Measurements from ENCODE around the gene ANKRD55. TPM values are rescaled to one million over a fixed set of nuclear protein-coding genes. Genes with fewer than 3 reads are reported as not detected.
A peak's percentile ranks its signal among the peaks of the same experiment; 100 is the strongest.

ANKRD55 gene
- total RNA-seq, 1 donor from 2014 or later = 0.18 TPM

GRCh38 chr5:56278335-56278753 lies 45.2 kb upstream of the ANKRD55 start:
- no peak for TF ChIP-seq CTCF (IDR thresholded peaks at IDR 0.05; ENCODE audit: unreplicated experiment)
- Mint-ChIP-seq H3K9me3 (peaks cover 9% of the 10 kb centered on the region), H3K27ac (peak overlapping the region; percentile 80), H3K4me3 (no peak overlapping the region), H3K36me3 (no peaks in the 10 kb centered on the region), H3K4me1 (peaks cover 31% of the 10 kb centered on the region), H3K27me3 (ENCODE audit: low read depth) (no peaks in the 10 kb centered on the region)
- DNase-seq (ENCODE audit: low spot score in 2 of 2, unreplicated experiment in 2 of 2) = no peak

GRCh38 chr5:56277573-56277972 lies 44.4 kb upstream of the ANKRD55 start:
- H3K27me3 Mint-ChIP-seq (ENCODE audit: low read depth) = no peaks in the 10 kb centered on the region
- no peaks in the 10 kb centered on the region for H3K36me3 Mint-ChIP-seq
- peak overlapping the region; percentile 80 for H3K27ac Mint-ChIP-seq

GRCh38 chr5:56273376-56273955 lies 40.3 kb upstream of the ANKRD55 start:
- H3K27ac Mint-ChIP-seq = no peak overlapping the region
- no peak overlapping the region for H3K4me3 Mint-ChIP-seq
- H3K36me3 Mint-ChIP-seq = no peaks in the 10 kb centered on the region
- H3K9me3 Mint-ChIP-seq = peaks cover 9% of the 10 kb centered on the region
- peaks cover 36% of the 10 kb centered on the region for H3K4me1 Mint-ChIP-seq
- H3K27me3 Mint-ChIP-seq (ENCODE audit: low read depth) = no peaks in the 10 kb centered on the region
- DNase-seq (ENCODE audit: low spot score in 2 of 2, unreplicated experiment in 2 of 2) = no peak
- no peak for TF ChIP-seq CTCF (IDR thresholded peaks at IDR 0.05; ENCODE audit: unreplicated experiment)

More at GRCh38 chr5:56277573-56277972, 44.4 kb upstream of the ANKRD55 start:
- no peak for DNase-seq (ENCODE audit: low spot score in 2 of 2, unreplicated experiment in 2 of 2)
- peaks cover 9% of the 10 kb centered on the region for H3K9me3 Mint-ChIP-seq
- no peak for TF ChIP-seq CTCF (IDR thresholded peaks at IDR 0.05; ENCODE audit: unreplicated experiment)
- peaks cover 32% of the 10 kb centered on the region for H3K4me1 Mint-ChIP-seq
- H3K4me3 Mint-ChIP-seq = no peak overlapping the region

GRCh38 chr5:56272765-56273164 lies 39.6 kb upstream of the ANKRD55 start:
- DNase-seq (ENCODE audit: low spot score in 2 of 2, unreplicated experiment in 2 of 2) = no peak
- H3K4me1 Mint-ChIP-seq = peaks cover 29% of the 10 kb centered on the region
- H3K36me3 Mint-ChIP-seq = no peaks in the 10 kb centered on the region
- TF ChIP-seq CTCF (IDR thresholded peaks at IDR 0.05; ENCODE audit: unreplicated experiment) = no peak
- no peak overlapping the region for H3K4me3 Mint-ChIP-seq
- H3K27ac Mint-ChIP-seq = no peak overlapping the region
- no peaks in the 10 kb centered on the region for H3K27me3 Mint-ChIP-seq (ENCODE audit: low read depth)
- H3K9me3 Mint-ChIP-seq = peaks cover 9% of the 10 kb centered on the region

GRCh38 chr5:56270568-56271392 lies 37.6 kb upstream of the ANKRD55 start:
- no peak overlapping the region for H3K4me3 Mint-ChIP-seq
- no peaks in the 10 kb centered on the region for H3K36me3 Mint-ChIP-seq
- H3K27me3 Mint-ChIP-seq (ENCODE audit: low read depth) = no peaks in the 10 kb centered on the region
- peaks cover 3% of the 10 kb centered on the region for H3K9me3 Mint-ChIP-seq
- H3K4me1 Mint-ChIP-seq = peaks cover 24% of the 10 kb centered on the region
- peak; percentile 80 for TF ChIP-seq CTCF (IDR thresholded peaks at IDR 0.05; ENCODE audit: unreplicated experiment)
- peak; percentile 57 to 83 for DNase-seq (ENCODE audit: low spot score in 2 of 2, unreplicated experiment in 2 of 2)
- peak overlapping the region; percentile 58 for H3K27ac Mint-ChIP-seq

Data from mesothelial cell of epicardium (in vitro differentiated cells).